Measurements from ENCODE around the gene LUZP2. TPM values are rescaled to one million over a fixed set of nuclear protein-coding genes. Genes with fewer than 3 reads are reported as not detected.

Gene LUZP2
- total RNA-seq, 6 donors from 2014 or later: 0.20 to 0.46 (median 0.23) TPM; not detected in 3

- no peaks in the 10 kb centered on the region for H3K27me3 ChIP-seq
- TF ChIP-seq EP300 (IDR thresholded peaks at IDR 0.05): no peak
- no peak for TF ChIP-seq POLR2AphosphoS5 (IDR thresholded peaks at IDR 0.05)
- TF ChIP-seq POLR2A (IDR thresholded peaks at IDR 0.05): no peak
- no peak for TF ChIP-seq CTCF (IDR thresholded peaks at IDR 0.05)
- ATAC-seq (ENCODE audit: low FRiP score in 2 of 2) (no peak), DNase-seq (no peak)
- H3K9me3 ChIP-seq: no peaks in the 10 kb centered on the region
- H3K4me1 ChIP-seq: no peaks in the 10 kb centered on the region
- WGBS, 2 donors: 27 to 48% methylated on average over 1 of the region's 1 CpG
- no peaks in the 10 kb centered on the region for H3K36me3 ChIP-seq
- H3K27ac ChIP-seq: no peak overlapping the region
- H3K4me3 ChIP-seq: no peak overlapping the region
Observed at GRCh38 chr11:25037431-25037830, 540.6 kb downstream of the LUZP2 start.

GRCh38 chr11:25038131-25038530 lies 541.3 kb downstream of the LUZP2 start:
- Histone ChIP-seq H3K27me3 (no peaks in the 10 kb centered on the region), H3K36me3 (no peaks in the 10 kb centered on the region), H3K4me1 (no peaks in the 10 kb centered on the region), H3K9me3 (no peaks in the 10 kb centered on the region), H3K4me3 (no peak overlapping the region), H3K27ac (no peak overlapping the region)
- no peak for TF ChIP-seq EP300 (IDR thresholded peaks at IDR 0.05)
- no peak for TF ChIP-seq POLR2A (IDR thresholded peaks at IDR 0.05)
- no peak for TF ChIP-seq CTCF (IDR thresholded peaks at IDR 0.05)
- TF ChIP-seq POLR2AphosphoS5 (IDR thresholded peaks at IDR 0.05): no peak
- ATAC-seq (ENCODE audit: low FRiP score in 2 of 2) (no peak), DNase-seq (no peak)

DNA sequence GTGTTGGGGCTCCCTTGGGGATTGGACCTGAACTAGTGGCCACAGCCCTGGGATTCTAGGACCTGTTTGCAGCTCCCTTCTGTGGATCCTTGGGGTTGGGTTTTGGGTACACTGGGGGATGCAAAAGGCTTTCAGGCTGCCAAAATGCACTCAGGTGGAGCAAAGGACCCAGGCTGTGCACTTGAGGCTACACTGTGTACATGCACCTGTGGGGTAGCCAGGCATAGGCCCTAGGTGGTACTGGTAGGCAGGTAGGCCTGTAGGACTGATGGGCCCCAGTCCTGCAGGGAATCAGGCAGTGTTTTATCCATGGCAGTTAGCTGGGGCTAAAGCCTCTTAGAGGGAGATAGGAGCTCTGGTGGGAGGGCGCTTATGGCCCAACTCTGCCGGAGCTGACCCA lies 542.3 kb downstream of the LUZP2 start:
- no peak for TF ChIP-seq CTCF (IDR thresholded peaks at IDR 0.05)
- no peak for TF ChIP-seq EP300 (IDR thresholded peaks at IDR 0.05)
- no peak for TF ChIP-seq POLR2AphosphoS5 (IDR thresholded peaks at IDR 0.05)
- 83 to 86% methylated on average over 2 of the region's 2 CpGs for WGBS, 2 donors
- Histone ChIP-seq H3K36me3 (no peaks in the 10 kb centered on the region), H3K27me3 (no peaks in the 10 kb centered on the region), H3K9me3 (no peaks in the 10 kb centered on the region), H3K27ac (no peak overlapping the region), H3K4me3 (no peak overlapping the region), H3K4me1 (no peaks in the 10 kb centered on the region)
- ATAC-seq (ENCODE audit: low FRiP score in 2 of 2): no peak
- DNase-seq: no peak

- ATAC-seq (ENCODE audit: low FRiP score in 2 of 2): no peak
- H3K27ac ChIP-seq: no peak overlapping the region
- H3K4me1 ChIP-seq: no peaks in the 10 kb centered on the region
- H3K9me3 ChIP-seq: no peaks in the 10 kb centered on the region
- no peak overlapping the region for H3K4me3 ChIP-seq
- no peak for DNase-seq
- H3K27me3 ChIP-seq: no peaks in the 10 kb centered on the region
- WGBS, 2 donors: 80% methylated on average over 1 of the region's 1 CpG
- TF ChIP-seq CTCF (IDR thresholded peaks at IDR 0.05) (no peak), POLR2AphosphoS5 (IDR thresholded peaks at IDR 0.05) (no peak), POLR2A (IDR thresholded peaks at IDR 0.05) (no peak), EP300 (IDR thresholded peaks at IDR 0.05) (no peak)
- H3K36me3 ChIP-seq: no peaks in the 10 kb centered on the region
Observed at GRCh38 chr11:25048632-25049031, 551.8 kb downstream of the LUZP2 start.

GRCh38 chr11:25052844-25053243 lies 556.0 kb downstream of the LUZP2 start:
- H3K4me1 ChIP-seq: no peaks in the 10 kb centered on the region
- no peak for ATAC-seq (ENCODE audit: low FRiP score in 2 of 2)
- no peak overlapping the region for H3K4me3 ChIP-seq
- no peak overlapping the region for H3K27ac ChIP-seq
- H3K9me3 ChIP-seq: no peaks in the 10 kb centered on the region
- no peak for DNase-seq
- H3K27me3 ChIP-seq: no peaks in the 10 kb centered on the region
- TF ChIP-seq CTCF (IDR thresholded peaks at IDR 0.05): no peak
- TF ChIP-seq POLR2A (IDR thresholded peaks at IDR 0.05): no peak
- no peak for TF ChIP-seq EP300 (IDR thresholded peaks at IDR 0.05)
- no peak for TF ChIP-seq POLR2AphosphoS5 (IDR thresholded peaks at IDR 0.05)
- H3K36me3 ChIP-seq: no peaks in the 10 kb centered on the region
